Testis (tissue), 3 donors: ENCODE data around the gene PLPPR1. TPM values are rescaled to one million over a fixed set of nuclear protein-coding genes. Genes with fewer than 3 reads are reported as not detected.
"Not testable (repeated sequence)": the region's sequence is repeated elsewhere in the genome, so short reads cannot be mapped to it uniquely, and the experiment has no call there.

Experiments
- DNase-seq: peaks from one replicate; pipeline ENCODE4 v3.0.0-alpha.2; 2019
- H3K27ac ChIP-seq, 2 donors: fragments of 200-600 bp; sonication (generic); one replicate each; pipeline ENCODE4 v1.5.1; 2019
- H3K27me3 ChIP-seq: fragments of 200-600 bp; sonication (generic); one replicate; pipeline ENCODE4 v1.5.1; 2019
- H3K36me3 ChIP-seq: fragments of 200-600 bp; sonication (generic); one replicate; pipeline ENCODE4 v1.5.1; 2017; ENCODE audit warnings: low read depth; ENCODE audit errors: missing control alignments
- H3K4me1 ChIP-seq: fragments of 200-600 bp; sonication (generic); one replicate; pipeline ENCODE4 v1.5.1; 2019
- H3K4me3 ChIP-seq, 2 donors: fragments of 200-600 bp; sonication (generic); one replicate each; pipeline ENCODE4 v1.5.1; 2017 to 2019
- H3K9me3 ChIP-seq: fragments of 200-600 bp; sonication (generic); one replicate; pipeline ENCODE4 v1.5.1; 2017
- CTCF ChIP-seq, 3 experiments: fragments of 450-650 bp in 2 of 3; fragments of 200-600 bp in 1 of 3; sonication (generic) in 1 of 3; IDR thresholded peaks; one replicate each; pipeline ENCODE4 v1.5.1; 2016 to 2019; ENCODE audit warnings: antibody characterized with exemption in 3 of 3, mild to moderate bottlenecking in 2 of 3, moderate library complexity in 1 of 3
- POLR2A ChIP-seq: fragments of 450-650 bp; IDR thresholded peaks from one replicate; pipeline ENCODE4 v1.6.1; 2017; ENCODE audit warnings: antibody characterized with exemption, mild to moderate bottlenecking, moderate library complexity
- WGBS, 2 donors: methylation state at CpG; one replicate each; pipeline ENCODE4 v1.1.5; 2018; 5-methylcytosine and 5-hydroxymethylcytosine counted together
- intact Hi-C: fragments of 100-400 bp; cut with DNase I; formaldehyde crosslinking; loops from one replicate; pipeline ENCODE4 v1.15.1; 2023; ENCODE audit warnings: low total_unique reads
- polyA plus RNA-seq: library from polyadenylated mRNA; stranded (reverse); fragments of 350-450 nt; fragmentation: Illumina TruSeq; extraction: RNeasy Lipid Tissue Mini Kit (QIAGEN cat#74804); gene quantifications from one replicate; pipeline ENCODE4 v1.2.3, GENCODE V29; 2014; ENCODE audit warnings: low read depth, low replicate concordance; ENCODE audit not compliant: insufficient read depth
- total RNA-seq, 2 donors: library from RNA; depleted of rRNA; stranded (reverse); fragments of >200 nt; gene quantifications; one replicate each; pipeline ENCODE4 v1.2.3, GENCODE V29; 2016

PLPPR1 gene
- total and polyA plus RNA-seq, 3 donors from 2014 or later = 1.2 to 2.9 (median 2.5) TPM

- no peaks in the 10 kb centered on the region for H3K27me3 ChIP-seq
- DNase-seq = no peak
- no peaks in the 10 kb centered on the region for H3K9me3 ChIP-seq
- intact Hi-C loops = no loop called here
- no peaks in the 10 kb centered on the region for H3K4me1 ChIP-seq
- TF ChIP-seq POLR2A (no peak), CTCF (IDR thresholded peaks at IDR 0.05) (no peak)
- 86 to 91% methylated on average over 9 of the region's 9 CpGs for WGBS, 2 donors
- no peak overlapping the region for H3K27ac ChIP-seq
- H3K4me3 ChIP-seq = no peak overlapping the region
- no peaks in the 10 kb centered on the region for H3K36me3 ChIP-seq
These were observed 241.2 kb downstream of the PLPPR1 start for GRCh38 chr9:101269591-101270283.

GRCh38 chr9:101270302-101270701, 241.8 kb downstream of the PLPPR1 start:
- WGBS, 2 donors = 59 to 78% methylated on average over 2 of the region's 2 CpGs
- H3K9me3 ChIP-seq = no peaks in the 10 kb centered on the region
- no peaks in the 10 kb centered on the region for H3K27me3 ChIP-seq
- no peaks in the 10 kb centered on the region for H3K4me1 ChIP-seq
- no peak for DNase-seq
- no peak overlapping the region for H3K4me3 ChIP-seq
- H3K36me3 ChIP-seq = no peaks in the 10 kb centered on the region
- H3K27ac ChIP-seq = no peak overlapping the region
- TF ChIP-seq POLR2A (no peak), CTCF (IDR thresholded peaks at IDR 0.05) (no peak)
- intact Hi-C loops = no loop called here

GRCh38 chr9:101271102-101271501, 242.6 kb downstream of the PLPPR1 start:
- Histone ChIP-seq H3K27me3 (no peaks in the 10 kb centered on the region), H3K4me3 (no peak overlapping the region), H3K36me3 (no peaks in the 10 kb centered on the region), H3K9me3 (no peaks in the 10 kb centered on the region), H3K27ac (no peak overlapping the region), H3K4me1 (no peaks in the 10 kb centered on the region)
- DNase-seq = no peak
- TF ChIP-seq POLR2A = no peak
- intact Hi-C loops = no loop called here
- WGBS, 2 donors = 83 to 84% methylated on average over 3 of the region's 3 CpGs

GRCh38 chr9:101274971-101275768, 246.6 kb downstream of the PLPPR1 start:
- intact Hi-C loops = no loop called here
- no peaks in the 10 kb centered on the region for H3K36me3 ChIP-seq
- H3K4me3 ChIP-seq = no peak overlapping the region
- H3K27me3 ChIP-seq = no peaks in the 10 kb centered on the region
- no peak overlapping the region for H3K27ac ChIP-seq
- no peaks in the 10 kb centered on the region for H3K9me3 ChIP-seq
- DNase-seq = no peak
- 82 to 88% methylated on average over 8 of the region's 8 CpGs for WGBS, 2 donors
- H3K4me1 ChIP-seq = no peaks in the 10 kb centered on the region
- TF ChIP-seq POLR2A (no peak), CTCF (IDR thresholded peaks at IDR 0.05) (no peak)

GRCh38 chr9:101275769-101276250, 247.3 kb downstream of the PLPPR1 start:
- no peak overlapping the region for H3K27ac ChIP-seq
- H3K4me1 ChIP-seq = no peaks in the 10 kb centered on the region
- no peak overlapping the region for H3K4me3 ChIP-seq
- no peaks in the 10 kb centered on the region for H3K9me3 ChIP-seq
- DNase-seq = no peak
- WGBS, 2 donors = 86 to 90% methylated on average over 6 of the region's 6 CpGs
- TF ChIP-seq POLR2A (no peak), CTCF (IDR thresholded peaks at IDR 0.05) (no peak)
- no peaks in the 10 kb centered on the region for H3K27me3 ChIP-seq
- intact Hi-C loops = no loop called here
- no peaks in the 10 kb centered on the region for H3K36me3 ChIP-seq

GRCh38 chr9:101291043-101291442, 262.5 kb downstream of the PLPPR1 start:
- 81 to 89% methylated on average over 7 to 12 of the region's 12 CpGs for WGBS, 2 donors
- H3K27ac ChIP-seq, H3K4me3 ChIP-seq, H3K27me3 ChIP-seq, DNase-seq, H3K4me1 ChIP-seq, H3K9me3 ChIP-seq, intact Hi-C loops, H3K36me3 ChIP-seq: not testable (repeated sequence)
